ENCODE results near the gene TRIM45.
"Not testable (repeated sequence)": the region's sequence is repeated elsewhere in the genome, so short reads cannot be mapped to it uniquely, and the experiment has no call there.

The TRIM45 gene, protein sequence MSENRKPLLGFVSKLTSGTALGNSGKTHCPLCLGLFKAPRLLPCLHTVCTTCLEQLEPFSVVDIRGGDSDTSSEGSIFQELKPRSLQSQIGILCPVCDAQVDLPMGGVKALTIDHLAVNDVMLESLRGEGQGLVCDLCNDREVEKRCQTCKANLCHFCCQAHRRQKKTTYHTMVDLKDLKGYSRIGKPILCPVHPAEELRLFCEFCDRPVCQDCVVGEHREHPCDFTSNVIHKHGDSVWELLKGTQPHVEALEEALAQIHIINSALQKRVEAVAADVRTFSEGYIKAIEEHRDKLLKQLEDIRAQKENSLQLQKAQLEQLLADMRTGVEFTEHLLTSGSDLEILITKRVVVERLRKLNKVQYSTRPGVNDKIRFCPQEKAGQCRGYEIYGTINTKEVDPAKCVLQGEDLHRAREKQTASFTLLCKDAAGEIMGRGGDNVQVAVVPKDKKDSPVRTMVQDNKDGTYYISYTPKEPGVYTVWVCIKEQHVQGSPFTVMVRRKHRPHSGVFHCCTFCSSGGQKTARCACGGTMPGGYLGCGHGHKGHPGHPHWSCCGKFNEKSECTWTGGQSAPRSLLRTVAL

DNA sequence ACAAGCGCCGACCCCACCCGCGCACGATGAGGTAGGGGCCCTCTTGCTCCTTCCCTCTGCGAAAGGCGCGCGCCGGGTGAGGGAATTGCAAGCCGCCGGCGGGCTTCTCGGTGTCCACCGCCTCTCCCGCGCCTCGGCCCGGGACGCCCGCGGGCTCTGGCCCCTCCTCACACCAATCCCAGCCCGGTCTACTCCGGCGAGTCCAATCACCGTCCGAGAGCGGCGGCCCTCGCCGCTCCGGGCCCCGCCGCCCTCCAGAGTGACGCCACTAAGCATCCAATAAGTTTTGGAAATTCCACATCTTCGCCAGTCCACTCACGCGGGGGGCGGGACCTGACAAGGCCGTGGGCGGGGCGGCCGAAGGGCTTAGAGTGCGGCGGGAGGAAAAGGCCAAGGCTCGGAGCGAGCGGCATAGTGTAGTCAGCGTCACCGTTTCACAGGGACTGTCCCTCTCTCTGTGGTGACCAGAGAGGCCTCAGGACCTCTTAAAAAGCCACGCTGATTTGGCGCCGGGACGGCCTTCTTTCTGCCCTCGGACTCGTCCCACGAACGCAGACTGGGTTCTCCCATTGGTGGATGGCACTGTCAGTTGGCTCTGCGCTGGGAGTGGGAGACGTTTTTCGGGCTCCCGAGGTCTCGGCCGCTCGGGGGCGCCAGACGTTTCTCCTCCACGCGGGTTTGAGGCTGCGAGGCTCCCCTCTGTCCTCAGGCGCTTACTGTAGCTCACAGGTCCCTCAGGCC, at the start of gene TRIM45:
Gene TRIM45, minus strand, starts transcription at position 161 of the 741 bp plus-strand sequence. CDS start 548 bp downstream, outside the sequence.
- DNase-seq = peak; percentile 92

DNA sequence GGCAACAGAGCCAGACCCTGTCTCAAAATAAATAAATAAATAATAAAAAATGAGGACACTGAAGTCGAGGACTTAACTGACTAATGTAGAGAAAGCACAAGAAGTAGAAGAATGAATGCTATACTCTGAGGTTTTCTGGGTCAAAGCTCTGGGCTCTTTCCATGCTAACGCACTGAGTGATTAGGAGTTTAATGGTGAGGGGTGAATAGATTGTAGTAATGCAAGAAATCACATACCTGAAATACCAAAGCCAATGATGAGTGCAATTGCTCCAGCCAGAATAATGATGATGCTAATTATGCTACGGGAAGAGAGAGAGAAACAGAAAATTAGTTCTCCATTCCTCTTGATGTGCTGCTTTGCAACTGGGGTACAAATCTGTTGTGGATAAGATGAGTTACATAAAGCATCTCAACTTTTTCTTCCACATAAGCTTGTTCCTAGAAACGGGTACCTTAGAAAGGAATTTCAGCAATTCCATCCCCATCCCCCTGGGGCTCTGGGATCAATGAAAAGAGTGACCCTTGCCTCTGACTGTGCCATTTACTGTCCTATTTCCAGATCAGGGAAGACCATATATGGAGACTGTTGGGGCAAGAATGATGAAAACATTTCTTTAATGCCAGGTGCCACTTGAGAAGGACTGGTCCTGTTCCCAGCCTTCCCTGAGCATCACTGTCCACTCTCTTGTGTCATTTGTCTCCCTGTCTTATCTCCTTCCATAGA, 48.5 kb upstream of the TRIM45 start:
- no peak for DNase-seq

DNA sequence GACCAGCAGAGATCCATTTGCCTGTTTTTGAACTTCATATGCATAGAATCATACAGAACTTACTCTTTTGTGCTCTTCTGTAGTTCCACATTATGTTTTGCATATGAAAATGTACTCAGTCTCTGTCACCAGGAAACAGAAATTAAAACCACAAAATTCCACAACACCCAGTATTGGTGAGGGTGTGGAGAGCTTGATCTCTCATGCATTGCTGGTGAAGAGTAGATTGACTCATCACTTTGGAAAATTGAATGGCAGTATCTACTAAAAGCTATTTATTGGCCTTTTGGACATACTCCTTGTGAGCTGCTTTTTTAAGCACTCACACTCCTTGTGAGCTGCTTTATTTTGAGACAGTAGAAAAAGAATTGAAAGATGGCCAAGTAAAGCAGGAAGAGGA, 45.9 kb upstream of the TRIM45 start:
- no peak for DNase-seq

- DNase-seq = no peak
Measured at GRCh38 chr1:117166076-117166475, 44.5 kb upstream of the TRIM45 start.

- no peak for DNase-seq
Measured at GRCh38 chr1:117164209-117164608, 42.7 kb upstream of the TRIM45 start.

DNA sequence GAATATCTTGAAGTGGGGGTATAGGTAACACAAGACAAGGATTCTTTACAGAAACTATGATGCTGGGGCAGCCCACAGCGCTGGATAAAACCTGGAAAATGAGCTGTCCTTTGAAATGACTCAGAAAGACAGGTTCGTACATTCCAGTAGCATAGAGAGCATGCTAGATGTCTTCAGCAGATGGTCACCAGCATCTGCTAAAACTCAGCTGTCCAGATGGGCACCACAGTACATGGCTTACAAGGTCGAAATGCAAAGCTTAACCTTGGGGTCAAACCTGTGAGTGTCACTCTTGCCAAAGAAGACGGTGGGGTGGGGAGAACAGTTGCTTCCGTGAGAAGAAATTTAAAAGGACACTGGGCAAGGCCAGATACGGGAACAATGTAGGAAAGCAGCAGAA, 41.3 kb upstream of the TRIM45 start:
- no peak for DNase-seq

DNA sequence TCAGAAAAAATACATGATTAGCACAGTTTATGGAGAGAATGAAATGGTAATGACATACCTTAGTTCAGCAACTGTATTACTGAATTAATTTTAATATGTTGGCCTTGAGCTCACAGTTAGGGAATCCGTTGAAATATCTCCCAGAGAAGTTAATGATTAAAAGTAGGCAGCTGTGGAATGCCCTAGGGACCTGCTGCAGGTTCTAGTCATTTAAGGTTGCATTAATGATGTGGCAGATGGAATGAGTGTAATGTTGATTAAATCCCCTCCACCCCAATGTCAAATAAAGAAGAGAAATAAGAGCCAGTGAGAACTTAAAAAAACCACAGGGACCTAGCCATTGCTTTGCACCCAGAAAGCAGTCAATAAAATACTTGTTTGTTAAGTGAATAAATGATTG, 40.3 kb upstream of the TRIM45 start:
- no peak for DNase-seq

- not testable (repeated sequence) for DNase-seq
Measured at GRCh38 chr1:117151305-117151704, 29.8 kb upstream of the TRIM45 start.

DNA sequence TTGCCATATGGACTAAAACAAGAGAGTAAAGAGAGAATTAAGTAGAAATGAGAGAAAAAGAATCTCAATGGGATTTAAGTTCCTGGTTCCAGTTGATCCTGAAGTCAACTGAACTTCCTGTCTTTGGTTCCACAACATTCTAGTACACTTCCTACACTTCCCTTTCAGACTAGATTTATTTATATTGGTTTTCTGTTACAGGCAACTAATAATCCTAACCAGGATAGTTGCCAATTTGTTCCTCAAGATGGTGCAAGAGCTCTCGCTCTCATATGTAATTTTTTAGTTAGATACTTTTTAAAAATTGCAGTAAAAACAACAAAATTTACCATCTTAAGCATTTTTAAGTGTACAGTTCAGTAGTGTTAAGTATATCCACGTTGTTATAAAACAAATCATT, 28.8 kb upstream of the TRIM45 start:
- DNase-seq = no peak

DNA sequence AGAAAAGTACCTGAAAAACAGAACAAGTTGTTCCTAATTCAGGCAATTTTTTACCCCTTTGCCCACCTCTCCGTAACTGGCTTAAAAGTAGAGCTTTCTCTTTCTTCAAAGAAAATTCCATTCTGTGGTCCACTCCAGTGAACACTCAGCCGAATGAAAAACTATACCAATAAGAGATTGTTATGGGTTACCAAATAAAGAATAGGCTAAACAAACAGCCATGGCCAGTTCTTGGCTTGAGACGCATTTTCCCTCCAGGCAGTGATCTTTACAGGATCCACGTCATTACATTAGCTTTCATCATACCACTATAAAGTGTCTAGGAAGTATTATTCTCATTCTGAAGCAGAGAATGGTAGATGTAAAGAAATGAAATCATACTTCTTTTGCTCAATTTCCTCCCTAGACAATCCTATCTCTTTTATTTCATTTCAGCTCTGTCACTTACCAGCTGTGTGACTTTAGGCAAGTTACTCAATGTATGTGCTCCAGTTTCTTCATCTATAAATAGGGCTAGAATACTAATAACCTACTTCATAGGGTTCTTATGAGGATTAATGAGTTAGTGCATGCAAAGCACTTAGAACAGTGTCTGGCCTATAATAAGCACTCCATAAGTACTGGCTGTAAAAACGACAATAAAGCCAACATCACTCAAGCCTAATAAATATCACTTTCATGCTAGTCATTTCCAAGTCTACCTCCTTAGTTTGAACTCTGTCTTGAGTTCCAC, 26.5 kb upstream of the TRIM45 start:
- DNase-seq = no peak

DNA sequence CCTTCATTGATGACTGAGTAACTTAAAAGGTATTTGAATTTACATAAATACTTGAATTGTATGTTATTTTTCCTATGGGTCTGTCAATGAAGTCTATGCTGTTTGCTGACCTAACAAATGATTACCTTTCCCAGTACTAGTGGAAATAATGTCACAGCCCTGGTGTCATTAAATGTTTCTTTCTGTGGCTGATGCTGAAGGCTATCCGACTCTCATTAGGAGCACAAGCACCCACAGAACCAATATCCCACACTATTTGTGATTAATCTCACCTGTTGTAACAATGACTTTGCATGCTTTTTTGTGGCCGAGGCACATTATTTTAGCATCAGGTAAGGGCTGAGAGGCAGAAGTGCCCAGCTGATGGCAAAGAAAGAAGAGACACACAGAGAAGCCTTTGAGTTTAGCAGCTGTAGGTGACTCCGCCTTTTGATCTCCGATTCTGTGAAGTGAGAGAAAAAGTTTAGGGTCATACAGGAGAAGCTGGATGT, 25.8 kb upstream of the TRIM45 start:
- no peak for DNase-seq

DNA sequence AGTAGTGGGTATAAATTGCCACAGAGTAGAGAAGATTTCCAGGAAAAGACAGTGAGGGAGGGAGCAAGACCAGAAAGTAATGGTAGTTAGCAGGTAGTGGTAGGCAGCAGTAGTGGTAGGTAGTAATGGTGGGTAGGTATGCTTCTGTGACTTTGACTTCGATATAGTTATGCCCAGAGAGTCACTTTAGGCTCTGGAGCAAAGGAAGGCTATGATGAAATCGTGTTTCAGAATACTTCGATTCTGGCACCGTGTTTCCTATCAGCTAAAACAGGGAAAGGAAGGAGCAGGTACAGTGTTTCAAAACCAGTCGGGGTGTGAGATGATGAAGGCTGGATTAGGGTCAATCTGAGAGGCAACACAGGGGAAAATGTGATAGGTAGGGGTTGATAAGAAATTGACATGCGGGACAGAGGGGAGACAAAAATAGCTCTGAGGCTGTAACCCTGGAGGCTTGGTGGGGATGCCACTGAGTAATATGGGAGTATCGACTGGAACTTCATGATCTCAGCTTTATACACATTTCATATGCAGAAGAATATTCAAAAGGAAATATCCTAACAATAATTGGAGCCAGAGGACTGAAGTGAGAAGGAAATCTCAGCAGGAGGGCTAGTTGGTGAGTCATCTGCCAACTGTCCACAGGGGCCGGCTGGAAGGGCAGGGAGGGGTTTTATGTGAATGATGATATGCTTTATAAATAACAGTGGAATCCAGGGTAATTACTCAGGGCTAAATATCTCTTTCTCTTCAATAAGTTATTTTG, 25.2 kb upstream of the TRIM45 start:
- no peak for DNase-seq

GRCh38 chr1:117146072-117146471, 24.5 kb upstream of the TRIM45 start:
- DNase-seq = no peak

- no peak for DNase-seq
Measured at GRCh38 chr1:117143871-117144270, 22.3 kb upstream of the TRIM45 start.

DNA sequence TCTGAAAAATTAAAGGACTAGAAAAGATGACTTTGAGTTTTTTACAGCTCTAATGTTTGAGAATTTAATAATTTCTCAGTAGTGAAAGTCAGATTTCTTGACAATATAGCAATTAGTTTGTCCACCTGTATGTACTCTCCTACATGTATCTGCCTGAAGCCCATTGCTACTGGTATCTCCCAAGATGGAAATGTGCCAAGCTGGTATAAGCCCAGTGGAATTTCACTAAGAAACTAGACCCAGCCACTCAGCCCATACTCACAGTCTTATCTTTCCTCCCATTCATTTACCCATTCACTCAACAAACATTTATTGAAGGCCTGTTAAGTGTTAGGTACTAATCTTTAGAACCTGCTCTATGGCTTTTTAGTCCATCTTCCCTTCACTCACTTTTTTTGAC, 21.6 kb upstream of the TRIM45 start:
- DNase-seq = no peak

GRCh38 chr1:117142200-117142599, 20.7 kb upstream of the TRIM45 start:
- no peak for DNase-seq

DNA sequence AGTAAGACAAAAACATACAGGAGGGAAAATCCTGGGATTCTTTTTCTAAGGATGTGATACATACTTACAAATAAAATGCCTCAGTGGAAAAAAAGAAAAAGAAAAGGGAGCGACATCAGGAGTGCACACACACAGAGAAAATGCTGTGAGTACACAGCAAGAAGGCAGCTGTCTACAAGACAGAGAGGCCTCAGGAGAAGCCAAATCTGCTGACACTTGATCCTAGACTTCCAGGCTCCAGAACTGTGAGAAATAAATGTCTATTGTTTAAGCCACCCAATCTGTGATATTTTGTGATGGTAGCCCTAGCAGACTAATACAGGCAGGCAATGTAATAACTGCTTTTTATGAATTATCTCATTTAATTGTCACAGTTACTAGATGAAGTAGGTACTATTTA, 17.0 kb upstream of the TRIM45 start:
- no peak for DNase-seq

- DNase-seq = no peak
Measured at GRCh38 chr1:117138106-117138505, 16.6 kb upstream of the TRIM45 start.

DNA sequence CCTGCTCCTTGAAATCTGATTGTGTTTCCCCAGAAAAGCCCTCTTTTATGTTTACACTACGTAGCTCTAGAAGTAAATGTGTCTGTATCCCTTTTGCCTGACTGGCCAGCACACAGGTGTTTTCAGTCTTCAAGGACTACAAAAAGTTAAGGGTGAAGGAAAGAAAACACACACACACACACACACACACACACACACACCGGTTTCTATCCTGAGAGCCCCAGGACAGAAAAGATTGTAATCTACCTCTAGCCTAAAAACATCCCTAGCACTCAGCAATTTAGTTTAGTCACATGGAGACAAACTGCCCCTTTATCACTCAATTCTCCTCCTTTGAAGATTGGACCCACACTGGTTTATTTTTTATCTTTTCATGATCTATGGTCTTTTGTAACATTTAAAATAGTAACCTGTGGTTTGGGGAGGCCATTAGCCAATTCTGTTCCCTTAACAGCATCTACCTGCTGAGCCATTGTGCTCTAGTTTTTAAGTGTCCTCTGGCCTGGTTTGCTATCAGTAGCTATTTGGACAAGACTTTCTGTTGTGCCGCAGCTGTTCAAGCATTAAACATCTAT, 15.8 kb upstream of the TRIM45 start:
- DNase-seq = no peak

GRCh38 chr1:117136749-117137148, 15.2 kb upstream of the TRIM45 start:
- DNase-seq = no peak

- DNase-seq = no peak
Measured at GRCh38 chr1:117135329-117135728, 13.8 kb upstream of the TRIM45 start.

Measured in activated CD4-positive, alpha-beta T cell treated with anti-CD3 and anti-CD28 coated beads, Interleukin-2, Interleukin-6, amounts not matched to agents 100 ng/mL and 50 ng/mL, durations not matched to agents 16 hours and 8 hours (primary cell).